Measurements from ENCODE around the gene TMEM92.

TMEM92 gene

DNA sequence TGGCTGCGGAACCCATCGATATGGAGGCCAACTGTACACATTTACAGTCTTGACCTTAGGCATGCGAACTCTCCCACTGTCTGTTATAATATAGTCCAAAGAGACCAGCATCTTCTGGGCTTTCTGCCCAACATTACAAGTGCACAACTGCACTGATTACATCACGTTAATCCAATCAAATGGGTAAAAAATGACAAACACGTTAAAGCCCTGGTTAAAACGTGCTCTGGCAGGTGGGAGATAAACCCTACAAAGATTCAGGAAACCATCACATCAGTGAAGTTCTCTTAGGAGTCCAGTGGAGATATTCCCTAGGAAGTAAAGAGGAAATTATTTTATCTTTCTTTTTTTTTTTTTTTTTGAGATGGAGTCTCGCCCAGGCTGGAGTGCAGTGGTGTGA lies 48.0 kb downstream of the TMEM92 start:
- in situ Hi-C loops (cut with MboI; ENCODE audit: low sequenced_read_pairs) = no loop called here

DNA sequence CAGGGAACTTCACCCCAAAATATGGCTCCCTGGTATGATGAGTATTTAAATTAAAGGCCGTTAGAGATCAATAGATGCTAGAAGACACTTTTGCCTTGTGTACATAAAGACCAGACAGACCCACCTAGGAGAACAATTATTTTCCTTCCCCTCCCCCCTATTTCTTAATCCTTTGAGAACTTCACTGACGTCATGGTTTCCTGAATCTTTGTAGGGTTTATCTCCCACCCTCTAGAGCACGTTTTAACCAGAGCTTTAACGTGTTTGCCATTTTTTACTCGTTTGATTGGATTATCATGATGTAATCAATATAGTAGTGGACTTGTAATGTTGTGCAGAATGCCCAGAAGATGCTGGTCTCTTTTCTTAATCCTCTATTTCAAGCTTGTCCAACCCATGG lies 48.8 kb downstream of the TMEM92 start:
- in situ Hi-C loops (cut with MboI; ENCODE audit: low sequenced_read_pairs) = no loop called here

DNA sequence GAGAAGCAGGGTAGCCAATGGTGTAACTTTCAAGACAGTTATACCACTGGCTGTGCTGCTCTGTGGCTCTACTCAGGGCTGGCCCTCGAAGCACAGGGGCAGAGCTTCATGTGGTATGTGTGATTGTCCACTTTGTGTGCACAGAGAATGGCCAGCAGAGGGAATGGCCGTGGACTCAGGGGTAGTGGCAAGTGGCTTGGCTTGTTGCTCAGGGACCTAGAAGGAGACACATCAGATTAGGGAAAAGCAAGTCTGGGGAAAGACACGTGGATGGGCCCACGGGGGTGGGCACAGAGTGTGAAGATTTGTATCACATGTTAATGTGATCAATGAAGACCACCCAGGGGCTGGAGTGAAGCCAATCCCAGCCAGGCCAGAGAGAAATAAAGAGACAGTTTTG lies 51.6 kb downstream of the TMEM92 start:
- in situ Hi-C loops (cut with MboI; ENCODE audit: low sequenced_read_pairs) = no loop called here

DNA sequence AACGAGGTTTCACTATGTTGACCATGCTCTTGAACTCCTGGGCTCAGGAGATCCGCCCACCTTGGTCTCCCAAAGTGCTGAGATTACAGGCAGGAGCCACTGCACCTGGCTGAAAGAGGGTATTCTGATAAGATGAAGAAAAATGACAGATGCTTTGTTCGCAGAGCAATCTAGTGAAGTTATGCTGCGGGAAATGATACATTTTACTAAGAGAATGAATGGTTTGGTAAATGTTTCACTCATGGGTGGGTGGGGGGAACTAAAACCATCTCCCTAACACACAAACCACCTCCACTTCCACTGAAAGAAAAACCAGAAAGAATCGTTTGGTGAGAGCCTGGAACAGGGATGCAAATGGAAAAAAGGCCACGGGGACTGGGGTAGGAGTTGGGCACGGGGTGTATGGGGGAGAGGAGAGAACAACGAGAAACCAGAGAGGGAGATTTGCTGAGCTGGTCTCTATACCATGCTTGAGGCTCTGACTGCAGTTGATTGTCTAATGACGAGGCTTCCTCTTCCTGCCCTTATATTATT lies 52.6 kb downstream of the TMEM92 start:
- in situ Hi-C loops (cut with MboI; ENCODE audit: low sequenced_read_pairs) = no loop called here

DNA sequence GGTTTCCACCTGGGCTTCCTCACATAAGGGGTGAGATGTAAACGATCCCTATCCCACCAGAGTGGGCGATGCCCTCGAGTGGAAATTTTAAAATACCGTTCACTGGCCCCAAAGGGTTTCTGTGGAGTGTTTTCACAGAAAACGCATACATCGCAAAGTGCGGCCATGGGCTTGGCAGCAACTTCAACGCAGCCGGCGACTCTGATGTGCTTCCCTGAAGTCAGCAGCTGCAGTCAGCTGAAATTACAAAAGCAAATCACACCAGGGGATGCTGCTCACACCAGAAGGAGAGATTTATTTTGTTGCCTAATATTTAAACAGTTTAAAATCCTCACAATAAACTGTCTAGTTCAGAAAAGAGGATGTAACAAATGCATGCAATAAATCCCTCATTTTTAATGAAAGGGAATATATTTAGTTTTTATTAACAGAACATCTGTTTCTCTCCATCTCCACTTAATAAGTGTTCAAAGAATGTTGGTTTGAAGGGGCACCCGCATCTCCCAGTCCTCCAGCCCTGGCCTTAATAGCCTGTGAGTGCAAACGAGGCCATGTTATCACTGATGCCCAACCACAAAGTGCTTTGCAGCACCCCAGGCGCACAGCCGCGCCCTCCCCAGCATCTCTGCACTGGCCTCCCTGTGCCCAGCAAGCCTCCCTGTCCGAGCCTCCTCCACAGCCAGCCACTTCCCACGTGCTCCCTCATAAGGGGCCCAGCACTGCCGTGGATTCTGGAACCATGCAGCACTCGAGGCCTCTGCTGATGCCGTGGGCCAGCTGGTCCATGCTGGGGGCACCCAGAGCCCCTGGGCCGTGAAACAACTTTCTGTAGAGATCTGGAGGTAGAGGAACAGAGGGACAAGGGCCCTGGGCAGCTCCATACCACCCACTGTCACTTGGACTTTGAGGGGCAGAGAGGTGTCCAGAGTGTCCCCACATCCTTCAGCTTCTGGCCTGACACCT lies 54.4 kb downstream of the TMEM92 start:
- in situ Hi-C loops (cut with MboI; ENCODE audit: low sequenced_read_pairs) = no loop called here

DNA sequence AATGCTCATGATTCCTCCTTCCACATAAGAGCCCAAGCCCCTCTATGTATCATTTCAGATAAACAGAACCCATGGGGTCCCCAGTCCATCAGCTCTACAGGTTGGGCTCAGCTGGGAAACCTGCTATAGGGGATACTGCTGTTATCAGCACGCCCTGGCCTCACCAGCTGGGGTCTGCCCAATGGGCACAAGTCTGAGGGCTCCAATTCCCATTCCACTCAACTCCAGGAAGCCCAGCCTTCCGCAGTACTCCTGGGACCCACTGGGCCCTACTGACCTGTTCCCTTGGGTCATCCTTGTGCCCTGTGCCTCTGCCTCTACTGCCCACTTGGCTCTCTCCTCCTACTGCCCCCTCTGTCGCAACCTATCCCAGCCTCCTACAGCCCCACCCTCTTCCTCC lies 55.5 kb downstream of the TMEM92 start:
- in situ Hi-C loops (cut with MboI; ENCODE audit: low sequenced_read_pairs) = no loop called here

DNA sequence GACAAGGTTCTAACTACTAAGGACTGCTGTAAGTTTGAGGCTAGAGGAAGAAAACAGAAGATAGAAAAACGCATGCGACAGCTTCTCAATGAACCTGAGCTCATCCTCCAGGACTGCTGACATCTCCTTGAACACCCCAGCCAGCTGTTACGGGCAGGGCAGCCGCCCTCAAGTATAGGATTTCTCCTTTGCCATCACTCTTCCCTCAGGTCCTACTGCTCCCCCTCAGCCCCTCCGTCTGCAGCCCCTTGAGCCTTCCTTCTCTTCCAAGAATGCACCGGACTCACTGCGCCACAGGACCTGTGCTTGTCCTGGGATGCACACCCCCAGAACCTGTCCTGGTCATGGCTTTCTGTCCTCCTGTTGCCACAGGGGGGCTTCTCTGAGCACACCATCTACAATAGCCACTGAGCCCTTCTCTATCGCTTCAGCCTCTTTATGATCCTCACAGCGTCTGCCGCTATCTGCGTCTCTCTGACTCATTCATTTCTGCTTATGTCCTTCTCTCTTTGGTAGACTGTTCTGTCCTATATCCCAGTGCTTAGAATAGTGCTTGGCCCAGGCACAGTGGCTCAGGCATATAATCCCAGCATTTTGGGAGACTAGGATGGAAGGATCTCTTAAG lies 56.0 kb downstream of the TMEM92 start:
- in situ Hi-C loops (cut with MboI; ENCODE audit: low sequenced_read_pairs) = no loop called here

All from hTERT RPE-1 (cell line).